GM19468 (cell line): Measurements from ENCODE around the gene MAL.

Source experiments
- ATAC-seq: cut with Tn5 transposase; IDR thresholded peaks from one replicate; pipeline ENCODE4 v1.9.1; 2021; ENCODE audit warnings: mild to moderate bottlenecking, moderate library complexity, moderate number of reproducible peaks; ENCODE audit not compliant: unreplicated experiment; ENCODE audit errors: extremely low read depth

MAL gene

GRCh38 chr2:95025406-95026319 is at the start of gene MAL:
MAL (plus strand) TSS chr2:95025708; CDS start chr2:95025793, 85 bp downstream.
- no peak for ATAC-seq

GRCh38 chr2:94977826-94978225 is 47.7 kb upstream of the MAL start:
- ATAC-seq, result no peak

- ATAC-seq, result no peak
Observed at GRCh38 chr2:94978917-94979316, 46.6 kb upstream of the MAL start.

GRCh38 chr2:94979406-94980375 is 45.8 kb upstream of the MAL start:
- ATAC-seq, result no peak

GRCh38 chr2:94980406-94980805 is 45.1 kb upstream of the MAL start:
- no peak for ATAC-seq

- no peak for ATAC-seq
Observed at GRCh38 chr2:94982156-94982555, 43.4 kb upstream of the MAL start.

GRCh38 chr2:94982675-94983074 is 42.8 kb upstream of the MAL start:
- ATAC-seq, result no peak

- ATAC-seq, result no peak
Observed at GRCh38 chr2:94984964-94985575, 40.4 kb upstream of the MAL start.

GRCh38 chr2:94985636-94986035 is 39.9 kb upstream of the MAL start:
- no peak for ATAC-seq

- ATAC-seq, result no peak
Observed at GRCh38 chr2:94986392-94986963, 39.0 kb upstream of the MAL start.

- ATAC-seq, result no peak
Observed at GRCh38 chr2:94987074-94988020, 38.2 kb upstream of the MAL start.

- no peak for ATAC-seq
Observed at GRCh38 chr2:94990956-94991355, 34.6 kb upstream of the MAL start.

GRCh38 chr2:94992360-94992759 is 33.1 kb upstream of the MAL start:
- ATAC-seq, result no peak

GRCh38 chr2:94993176-94994062 is 32.1 kb upstream of the MAL start:
- ATAC-seq, result no peak

- no peak for ATAC-seq
Observed at GRCh38 chr2:94994063-94994913, 31.2 kb upstream of the MAL start.

- no peak for ATAC-seq
Observed at GRCh38 chr2:94994914-94995552, 30.5 kb upstream of the MAL start.
